NCI-H2107 treated with DMSO at 0.1 percent for 48 hours (cell line): ENCODE measurements around the gene THAP11.
A peak's percentile ranks its signal among the peaks of the same experiment; 100 is the strongest.

Experiments
- DNase-seq: peaks from one replicate; lab custom pipeline; 2025; ENCODE audit not compliant: unreplicated experiment; lab: John Stamatoyannopoulos, UW

The THAP11 gene

GRCh38 chr16:67841816-67842508 lies at the start of gene THAP11:
THAP11 (plus strand) TSS chr16:67842320; CDS start chr16:67842555, 235 bp downstream.
- DNase-seq, result peak; percentile 91

- DNase-seq, result no peak
Observed at GRCh38 chr16:67796099-67796718, 45.9 kb upstream of the THAP11 start.

- no peak for DNase-seq
Observed at GRCh38 chr16:67800338-67800926, 41.7 kb upstream of the THAP11 start.

GRCh38 chr16:67801241-67801640 lies 40.9 kb upstream of the THAP11 start:
- DNase-seq, result no peak

- no peak for DNase-seq
Observed at GRCh38 chr16:67801883-67802282, 40.2 kb upstream of the THAP11 start.

- DNase-seq, result no peak
Observed at GRCh38 chr16:67803894-67804293, 38.2 kb upstream of the THAP11 start.

GRCh38 chr16:67804853-67805542 lies 37.1 kb upstream of the THAP11 start:
- DNase-seq, result no peak

GRCh38 chr16:67805718-67806427 lies 36.2 kb upstream of the THAP11 start:
- no peak for DNase-seq

- peak; percentile 98 for DNase-seq
Observed at GRCh38 chr16:67806428-67807147, 35.5 kb upstream of the THAP11 start, which contains the start of the genes RANBP10 and TSNAXIP1. RANBP10 (minus strand) TSS chr16:67806560; CDS start chr16:67806536, 24 bp downstream. TSNAXIP1 (plus strand) TSS chr16:67806889; CDS start chr16:67807150, 261 bp downstream.

- DNase-seq, result no peak
Observed at GRCh38 chr16:67807148-67807682, 34.9 kb upstream of the THAP11 start.

GRCh38 chr16:67811899-67812298 lies 30.2 kb upstream of the THAP11 start:
- DNase-seq, result no peak

- DNase-seq, result no peak
Observed at GRCh38 chr16:67814567-67814966, 27.6 kb upstream of the THAP11 start.

- no peak for DNase-seq
Observed at GRCh38 chr16:67820608-67821259, 21.4 kb upstream of the THAP11 start.

- DNase-seq, result no peak
Observed at GRCh38 chr16:67822511-67822910, 19.6 kb upstream of the THAP11 start.

GRCh38 chr16:67825119-67825518 lies 17.0 kb upstream of the THAP11 start:
- DNase-seq, result no peak

- no peak for DNase-seq
Observed at GRCh38 chr16:67825906-67826305, 16.2 kb upstream of the THAP11 start.

GRCh38 chr16:67828651-67829050 lies 13.5 kb upstream of the THAP11 start:
- DNase-seq, result no peak

GRCh38 chr16:67833030-67833414 lies 9.1 kb upstream of the THAP11 start:
- DNase-seq, result no peak

- peak; percentile 81 for DNase-seq
Observed at GRCh38 chr16:67833415-67834241, 8.5 kb upstream of the THAP11 start.
